ENCODE results near the gene TNFSF9. TPM values are rescaled to one million over a fixed set of nuclear protein-coding genes. Genes with fewer than 3 reads are reported as not detected.

Gene TNFSF9
- total RNA-seq, 2 donors from 2014 or later = 0.79 to 4.0 TPM

DNA sequence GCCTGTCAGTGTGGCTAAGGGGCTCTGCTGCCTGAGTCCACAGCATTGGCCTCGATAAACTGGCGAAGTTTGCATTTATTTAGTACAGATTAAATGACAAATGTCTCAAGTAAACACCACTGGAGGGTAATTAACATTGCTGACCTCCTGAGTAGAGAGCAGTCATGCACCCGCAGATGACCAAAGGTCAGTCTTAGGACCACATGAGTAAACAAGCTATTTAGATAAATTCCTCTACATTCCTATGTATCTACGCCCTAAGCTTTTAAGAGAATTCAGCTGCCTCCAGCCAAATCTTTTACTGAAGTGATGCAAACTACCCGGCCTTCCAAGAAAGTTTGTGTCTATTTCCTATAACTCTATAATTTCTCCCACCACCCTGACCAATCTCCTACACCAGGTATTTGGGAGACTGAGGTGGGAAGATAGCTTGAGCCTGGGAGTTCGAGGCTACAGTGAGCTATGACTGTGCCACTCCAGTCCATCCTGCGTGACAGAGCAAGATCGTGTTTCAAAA, 37.2 kb downstream of the TNFSF9 start:
- Histone ChIP-seq H3K4me1 (no peaks in the 10 kb centered on the region), H3K4me3 (no peak overlapping the region), H3K27me3 (no peaks in the 10 kb centered on the region), H3K9ac (ENCODE audit: low read depth in 2 of 2, low read length in 2 of 2) (no peak overlapping the region), H3K9me3 (no peaks in the 10 kb centered on the region), H3K36me3 (no peaks in the 10 kb centered on the region), H3K27ac (no peak overlapping the region)
- intact Hi-C loops (cut with DNase I) = no loop called here
- TF ChIP-seq, protein P1, sequence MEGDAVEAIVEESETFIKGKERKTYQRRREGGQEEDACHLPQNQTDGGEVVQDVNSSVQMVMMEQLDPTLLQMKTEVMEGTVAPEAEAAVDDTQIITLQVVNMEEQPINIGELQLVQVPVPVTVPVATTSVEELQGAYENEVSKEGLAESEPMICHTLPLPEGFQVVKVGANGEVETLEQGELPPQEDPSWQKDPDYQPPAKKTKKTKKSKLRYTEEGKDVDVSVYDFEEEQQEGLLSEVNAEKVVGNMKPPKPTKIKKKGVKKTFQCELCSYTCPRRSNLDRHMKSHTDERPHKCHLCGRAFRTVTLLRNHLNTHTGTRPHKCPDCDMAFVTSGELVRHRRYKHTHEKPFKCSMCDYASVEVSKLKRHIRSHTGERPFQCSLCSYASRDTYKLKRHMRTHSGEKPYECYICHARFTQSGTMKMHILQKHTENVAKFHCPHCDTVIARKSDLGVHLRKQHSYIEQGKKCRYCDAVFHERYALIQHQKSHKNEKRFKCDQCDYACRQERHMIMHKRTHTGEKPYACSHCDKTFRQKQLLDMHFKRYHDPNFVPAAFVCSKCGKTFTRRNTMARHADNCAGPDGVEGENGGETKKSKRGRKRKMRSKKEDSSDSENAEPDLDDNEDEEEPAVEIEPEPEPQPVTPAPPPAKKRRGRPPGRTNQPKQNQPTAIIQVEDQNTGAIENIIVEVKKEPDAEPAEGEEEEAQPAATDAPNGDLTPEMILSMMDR (IDR thresholded peaks at IDR 0.05) = no peak
- no peak for DNase-seq

DNA sequence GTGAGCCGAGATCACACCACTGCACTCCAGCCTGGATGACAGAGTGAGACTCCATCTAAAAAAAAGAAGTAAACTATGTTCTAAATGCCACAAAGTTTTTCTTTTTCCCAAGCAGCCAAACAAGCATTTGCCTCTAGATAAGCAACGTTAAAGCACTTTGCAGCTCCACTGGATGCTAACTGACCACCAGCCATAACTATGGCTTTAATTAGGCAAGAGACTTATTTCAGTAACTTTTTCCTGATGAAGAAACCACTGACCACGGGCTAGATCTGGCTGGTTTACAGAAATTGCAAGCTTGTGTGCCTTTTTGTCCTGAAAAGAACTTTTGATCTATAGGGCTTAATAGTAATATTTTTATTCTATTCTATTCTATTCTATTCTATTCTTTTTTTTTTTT, 38.0 kb downstream of the TNFSF9 start:
- no peaks in the 10 kb centered on the region for H3K27me3 ChIP-seq
- no peak overlapping the region for H3K4me3 ChIP-seq
- no peak overlapping the region for H3K9ac ChIP-seq (ENCODE audit: low read depth in 2 of 2, low read length in 2 of 2)
- no peaks in the 10 kb centered on the region for H3K9me3 ChIP-seq
- no peak overlapping the region for H3K27ac ChIP-seq
- no peak for DNase-seq
- H3K4me1 ChIP-seq = no peaks in the 10 kb centered on the region
- intact Hi-C loops (cut with DNase I) = no loop called here
- no peaks in the 10 kb centered on the region for H3K36me3 ChIP-seq
- TF ChIP-seq, protein P1 (IDR thresholded peaks at IDR 0.05) = no peak

DNA sequence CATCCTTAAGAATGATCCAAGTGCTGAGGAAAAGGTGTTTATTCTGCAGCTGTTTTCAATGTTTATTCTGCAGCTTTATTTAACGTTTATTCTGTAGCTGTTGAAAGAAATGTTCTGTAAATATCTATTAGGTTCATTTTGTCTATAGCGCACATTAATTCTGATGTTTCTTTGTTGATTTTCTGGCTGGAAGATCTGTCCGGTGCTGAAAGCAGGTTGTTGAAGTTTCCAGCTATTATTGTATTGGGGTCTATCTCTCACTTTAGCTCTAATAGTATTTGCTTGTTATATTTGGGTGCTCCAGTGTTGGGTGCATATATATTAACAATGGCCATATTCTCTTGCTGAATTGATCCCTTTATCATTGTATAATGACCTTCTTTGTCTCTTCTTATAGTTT, 39.9 kb downstream of the TNFSF9 start:
- intact Hi-C loops (cut with DNase I) = no loop called here
- Histone ChIP-seq H3K9ac (ENCODE audit: low read depth in 2 of 2, low read length in 2 of 2) (no peak overlapping the region), H3K4me1 (no peaks in the 10 kb centered on the region), H3K27me3 (no peaks in the 10 kb centered on the region), H3K27ac (no peak overlapping the region), H3K36me3 (no peaks in the 10 kb centered on the region), H3K4me3 (no peak overlapping the region), H3K9me3 (no peaks in the 10 kb centered on the region)
- DNase-seq = no peak
- TF ChIP-seq, protein P1 (IDR thresholded peaks at IDR 0.05) = no peak

DNA sequence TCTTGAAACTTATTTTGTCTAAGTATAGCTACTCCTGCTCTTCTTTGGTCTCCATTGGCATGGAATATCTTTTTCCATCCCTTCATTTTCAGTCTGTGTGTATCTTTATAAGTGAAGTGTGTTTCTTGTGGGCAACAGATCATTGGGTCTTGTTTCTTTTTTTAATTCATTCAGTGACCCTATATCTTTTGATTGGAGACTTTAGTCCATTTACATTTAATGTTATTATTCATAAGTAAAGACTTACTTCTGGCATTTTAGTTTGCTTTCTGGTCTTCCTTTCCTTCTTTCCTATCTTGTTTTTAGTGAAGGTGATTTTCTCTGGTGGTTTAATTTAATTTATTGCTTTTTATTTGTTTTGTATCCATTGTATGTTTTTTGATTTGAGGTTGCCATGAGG, 40.3 kb downstream of the TNFSF9 start:
- H3K4me1 ChIP-seq = no peaks in the 10 kb centered on the region
- H3K9ac ChIP-seq (ENCODE audit: low read depth in 2 of 2, low read length in 2 of 2) = no peak overlapping the region
- TF ChIP-seq, protein P1 (IDR thresholded peaks at IDR 0.05) = no peak
- no peak for DNase-seq
- intact Hi-C loops (cut with DNase I) = no loop called here
- no peak overlapping the region for H3K27ac ChIP-seq
- H3K36me3 ChIP-seq = no peaks in the 10 kb centered on the region
- H3K4me3 ChIP-seq = no peak overlapping the region
- H3K9me3 ChIP-seq = no peaks in the 10 kb centered on the region
- no peaks in the 10 kb centered on the region for H3K27me3 ChIP-seq

DNA sequence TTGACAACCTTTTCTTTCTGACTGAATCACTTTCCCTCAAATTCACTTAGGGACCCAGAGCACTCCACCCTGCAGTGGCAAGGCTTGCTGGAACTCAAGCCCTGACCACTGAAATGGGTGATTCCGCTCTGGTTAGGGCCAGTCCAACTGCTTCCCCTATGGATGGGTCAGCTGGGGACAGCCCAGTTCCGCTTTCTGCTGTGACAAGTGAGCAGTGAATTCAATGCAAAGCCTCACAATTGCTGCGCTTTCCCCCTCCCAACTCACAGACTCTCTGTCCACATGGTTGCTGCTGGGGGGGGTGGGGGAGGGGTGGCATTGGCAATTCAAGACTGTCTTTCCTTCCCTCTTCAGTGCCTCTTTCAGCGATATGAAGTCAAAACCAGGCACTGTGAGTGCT, 41.4 kb downstream of the TNFSF9 start:
- DNase-seq = no peak
- H3K27me3 ChIP-seq = no peaks in the 10 kb centered on the region
- no peak overlapping the region for H3K9ac ChIP-seq (ENCODE audit: low read depth in 2 of 2, low read length in 2 of 2)
- H3K9me3 ChIP-seq = no peaks in the 10 kb centered on the region
- no peak overlapping the region for H3K27ac ChIP-seq
- no peaks in the 10 kb centered on the region for H3K4me1 ChIP-seq
- intact Hi-C loops (cut with DNase I) = no loop called here
- no peak overlapping the region for H3K4me3 ChIP-seq
- no peaks in the 10 kb centered on the region for H3K36me3 ChIP-seq
- TF ChIP-seq, protein P1 (IDR thresholded peaks at IDR 0.05) = no peak

Data from colonic mucosa (tissue), 4 donors.